H1 (cell line): ENCODE results near the gene TSPEAR. TPM values are rescaled to one million over a fixed set of nuclear protein-coding genes. Genes with fewer than 3 reads are reported as not detected.

Experiments
- BCL11A ChIP-seq, 2 experiments: IDR thresholded peaks; one replicate each; pipeline ENCODE4 v1.6.1; 2011; ENCODE audit warnings: low read depth in 2 of 2, low read length in 2 of 2, mild to moderate bottlenecking in 2 of 2
- CTCF ChIP-seq, 3 experiments: IDR thresholded peaks; 1 replicate in 2 of 3; 2 replicates in 1 of 3; pipeline versions ENCODE4 v1.5.1 to v1.6.1; 2011; ENCODE audit warnings: low read length in 3 of 3, mild to moderate bottlenecking in 3 of 3, inconsistent platforms in 2 of 3, low read depth in 1 of 3, moderate library complexity in 1 of 3; ENCODE audit not compliant: insufficient read depth in 1 of 3; ENCODE audit errors: control extremely low read depth in 1 of 3
- JUN ChIP-seq: IDR thresholded peaks from 2 replicates; pipeline ENCODE4 v1.6.1; 2011; ENCODE audit warnings: low read depth, mild to moderate bottlenecking, improper control_type of control experiment, low read length
- JUND ChIP-seq: IDR thresholded peaks from 2 replicates; pipeline ENCODE4 v1.6.1; 2011; ENCODE audit warnings: mild to moderate bottlenecking, improper control_type of control experiment, low read length
- NRF1 ChIP-seq: IDR thresholded peaks from 2 replicates; pipeline ENCODE4 v1.6.1; 2011; ENCODE audit warnings: mild to moderate bottlenecking, low read depth, low read length, improper control_type of control experiment
- POU5F1 ChIP-seq: IDR thresholded peaks from 2 replicates; pipeline ENCODE4 v1.6.1; 2011; ENCODE audit warnings: low read depth, mild to moderate bottlenecking, low read length, moderate library complexity
- RXRA ChIP-seq: IDR thresholded peaks from 2 replicates; pipeline ENCODE4 v1.6.1; 2011; ENCODE audit warnings: low read depth, mild to moderate bottlenecking, low read length, moderate library complexity; ENCODE audit not compliant: insufficient read depth
- TCF12 ChIP-seq: IDR thresholded peaks from 2 replicates; pipeline ENCODE4 v1.6.1; 2011; ENCODE audit warnings: low read depth, mild to moderate bottlenecking, low read length
- polyA plus RNA-seq, 7 experiments: library from polyadenylated mRNA; depleted of rRNA in 3 of 7; stranded (reverse) in 5 of 7; unstranded in 2 of 7; fragments of >200 nt in 5 of 7; fragments of 200-250 nt in 2 of 7; gene quantifications; 1 replicate in 5 of 7; 2 replicates in 1 of 7; 4 replicates in 1 of 7; pipeline versions ENCODE4 v1.2.1 to v1.2.3, GENCODE V29; 2011 to 2013; ENCODE audit warnings: missing spikeins in 2 of 7, mixed read lengths in 2 of 7
- total RNA-seq: library from RNA; stranded (reverse); fragmentation: NEBNext Ultra II Directional; extraction: Animal tissue kit (Norgen Biotek cat#: 25700); gene quantifications from 2 replicates; pipeline ENCODE4 v1.2.1, GENCODE V29; 2021

The TSPEAR gene
- total and polyA plus RNA-seq, 2 of the 8 experiments (the other 6 are each of a cell fraction or from before 2014, with no cell fraction given) = 0.58 to 0.89 TPM

- TF ChIP-seq RXRA (no peak), JUN (no peak), TCF12 (no peak), POU5F1 (no peak), CTCF (IDR thresholded peaks at IDR 0.05; ENCODE audit: control extremely low read depth in 1 of 3, insufficient read depth in 1 of 3, low read depth in 1 of 3, low read length in 3 of 3) (no peak), JUND (no peak), BCL11A (IDR thresholded peaks at IDR 0.05; ENCODE audit: low read depth in 2 of 2, low read length in 2 of 2) (no peak), NRF1 (no peak)
- TF ChIP-seq, all 59 proteins: peak for 0
Observed at GRCh38 chr21:44533121-44533890, 178.1 kb downstream of the TSPEAR start (continued).
